Keratinocyte (primary cell): ENCODE measurements around the gene COPG2. TPM values are rescaled to one million over a fixed set of nuclear protein-coding genes. Genes with fewer than 3 reads are reported as not detected.

Experiments used
- DNase-seq: peaks from one replicate; pipeline ENCODE4 v3.0.0-alpha.2; 2011; ENCODE audit warnings: low read depth, missing footprints, low spot score
- FAIRE-seq: peaks from 2 replicates; lab custom pipeline; 2011; peaks lifted over from hg19 to GRCh38; lab: Jason Lieb, UNC
- H2AFZ ChIP-seq: 2 replicates; pipeline ENCODE4 v1.6.0; 2012; ENCODE audit warnings: low read length, control low read depth, inconsistent platforms; ENCODE audit not compliant: control insufficient read depth
- H3K27ac ChIP-seq: 2 replicates; pipeline ENCODE4 v1.5.1; 2011; ENCODE audit warnings: low read length; ENCODE audit not compliant: control insufficient read depth, insufficient read depth
- H3K27me3 ChIP-seq: 3 replicates; pipeline ENCODE4 v1.6.0; 2011; ENCODE audit warnings: low read length; ENCODE audit not compliant: control insufficient read depth, insufficient read depth; ENCODE audit errors: extremely low read depth
- H3K36me3 ChIP-seq, 2 experiments: 2 replicates in 1 of 2; 3 replicates in 1 of 2; pipeline ENCODE4 v1.5.1; 2011; ENCODE audit warnings: low read length in 2 of 2, mild to moderate bottlenecking in 1 of 2; ENCODE audit not compliant: control insufficient read depth in 2 of 2, insufficient read depth in 2 of 2; ENCODE audit errors: extremely low read depth in 1 of 2
- H3K4me1 ChIP-seq: 3 replicates; pipeline ENCODE4 v1.5.1; 2011; ENCODE audit warnings: low read length; ENCODE audit not compliant: control insufficient read depth, insufficient read depth; ENCODE audit errors: extremely low read depth
- H3K4me2 ChIP-seq: 3 replicates; pipeline ENCODE4 v1.6.0; 2011; ENCODE audit warnings: low read depth, low read length; ENCODE audit not compliant: control insufficient read depth, insufficient read depth; ENCODE audit errors: extremely low read depth
- H3K4me3 ChIP-seq, 3 experiments: fragments of 200-600 bp in 1 of 3; sonication (generic) in 1 of 3; 2 replicates in 2 of 3; 3 replicates in 1 of 3; pipeline ENCODE4 v1.5.1; 2011 to 2016; ENCODE audit warnings: low read length in 3 of 3, mild to moderate bottlenecking in 3 of 3, control low read depth in 2 of 3, inconsistent platforms in 1 of 3, low read depth in 1 of 3, mixed read lengths in 1 of 3, mixed run types in 1 of 3, moderate library complexity in 1 of 3; ENCODE audit not compliant: control insufficient read depth in 2 of 3, insufficient read depth in 2 of 3; ENCODE audit errors: extremely low read depth in 1 of 3
- H3K79me2 ChIP-seq: 2 replicates; pipeline ENCODE4 v1.6.0; 2012; ENCODE audit warnings: low read length; ENCODE audit not compliant: control insufficient read depth, insufficient read depth
- H3K9ac ChIP-seq: 3 replicates; pipeline ENCODE4 v1.6.0; 2011; ENCODE audit warnings: low read length; ENCODE audit not compliant: control insufficient read depth, insufficient read depth; ENCODE audit errors: extremely low read depth
- H3K9me1 ChIP-seq: 3 replicates; pipeline ENCODE4 v1.6.0; 2011; ENCODE audit warnings: low read length; ENCODE audit not compliant: control insufficient read depth, insufficient read depth; ENCODE audit errors: extremely low read depth
- H3K9me3 ChIP-seq: 2 replicates; pipeline ENCODE4 v1.5.1; 2012; ENCODE audit warnings: low read depth, low read length; ENCODE audit not compliant: control insufficient read depth
- H4K20me1 ChIP-seq: 3 replicates; pipeline ENCODE4 v1.6.0; 2011; ENCODE audit warnings: low read length; ENCODE audit not compliant: control insufficient read depth, insufficient read depth; ENCODE audit errors: extremely low read depth
- EZH2 ChIP-seq: IDR thresholded peaks from one replicate; pipeline ENCODE4 v1.6.1; 2012; ENCODE audit warnings: inconsistent platforms, mild to moderate bottlenecking, low read length, moderate library complexity
- dilution Hi-C: fragments of 300-500 bp; cut with MboI; formaldehyde crosslinking; loops from one replicate; pipeline ENCODE4 v1.7.0; 2020; ENCODE audit warnings: low sequenced_read_pairs; ENCODE audit not compliant: extremely low pct_ligation_motif_present
- polyA plus RNA-seq, 5 experiments: library from polyadenylated mRNA; depleted of rRNA in 3 of 5; stranded (reverse) in 3 of 5; stranded (forward) in 1 of 5; unstranded in 1 of 5; fragments of >200 nt; gene quantifications; 1 replicate in 1 of 5; 2 replicates in 3 of 5; 3 replicates in 1 of 5; pipeline versions ENCODE4 v1.2.1 to v1.2.3, GENCODE V29; 2011 to 2012; ENCODE audit warnings: missing spikeins in 2 of 5, low read depth in 1 of 5, low replicate concordance in 1 of 5
- TF ChIP-seq, protein P1 (sequence below), 3 experiments: IDR thresholded peaks in 1 of 3; conservative IDR thresholded peaks in 1 of 3; optimal IDR thresholded peaks in 1 of 3; 2 replicates in 2 of 3; 3 replicates in 1 of 3; pipeline versions ENCODE3 to v1.5.1; 2011; ENCODE audit warnings: low read length in 3 of 3, mild to moderate bottlenecking in 3 of 3, moderate library complexity in 2 of 3, control low read depth in 1 of 3, inconsistent platforms in 1 of 3; ENCODE audit not compliant: insufficient read depth in 2 of 3; ENCODE audit errors: extremely low read depth in 1 of 3

Gene COPG2
- polyA plus RNA-seq, 1 donor (not counting 4 experiments of a cell fraction or from before 2014, with no cell fraction given) = 38.8 TPM

DNA sequence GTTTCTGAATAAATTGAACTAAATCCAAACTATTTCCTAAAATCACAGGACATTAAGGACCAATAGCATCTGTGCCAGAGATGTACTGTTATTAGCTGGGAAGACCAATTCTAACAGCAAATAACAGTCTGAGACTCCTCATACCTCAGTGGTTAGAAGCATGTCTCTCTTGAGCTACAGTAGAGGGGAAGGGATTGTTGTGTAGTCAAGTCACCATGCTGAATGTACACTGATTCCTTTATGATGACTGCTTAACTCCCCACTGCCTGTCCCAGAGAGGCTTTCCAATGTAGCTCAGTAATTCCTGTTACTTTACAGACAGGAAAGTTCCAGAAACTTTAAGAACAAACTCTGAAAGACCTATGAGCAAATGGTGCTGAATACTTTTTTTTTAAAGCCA, 162.8 kb downstream of the COPG2 start:
- Histone ChIP-seq H3K27ac (no peak overlapping the region), H3K36me3 (peaks cover 3 to 4% of the 10 kb centered on the region in 2 experiments), H3K9me1 (no peaks in the 10 kb centered on the region), H3K9me3 (no peaks in the 10 kb centered on the region), H3K79me2 (no peaks in the 10 kb centered on the region), H4K20me1 (no peaks in the 10 kb centered on the region), H2AFZ (no peak overlapping the region), H3K4me3 (no peak overlapping the region), H3K4me1 (no peaks in the 10 kb centered on the region), H3K4me2 (no peak overlapping the region), H3K27me3 (no peaks in the 10 kb centered on the region), H3K9ac (no peak overlapping the region)
- FAIRE-seq (no peak), DNase-seq (no peak)
- dilution Hi-C loops = no loop called here
- TF ChIP-seq, protein P1, sequence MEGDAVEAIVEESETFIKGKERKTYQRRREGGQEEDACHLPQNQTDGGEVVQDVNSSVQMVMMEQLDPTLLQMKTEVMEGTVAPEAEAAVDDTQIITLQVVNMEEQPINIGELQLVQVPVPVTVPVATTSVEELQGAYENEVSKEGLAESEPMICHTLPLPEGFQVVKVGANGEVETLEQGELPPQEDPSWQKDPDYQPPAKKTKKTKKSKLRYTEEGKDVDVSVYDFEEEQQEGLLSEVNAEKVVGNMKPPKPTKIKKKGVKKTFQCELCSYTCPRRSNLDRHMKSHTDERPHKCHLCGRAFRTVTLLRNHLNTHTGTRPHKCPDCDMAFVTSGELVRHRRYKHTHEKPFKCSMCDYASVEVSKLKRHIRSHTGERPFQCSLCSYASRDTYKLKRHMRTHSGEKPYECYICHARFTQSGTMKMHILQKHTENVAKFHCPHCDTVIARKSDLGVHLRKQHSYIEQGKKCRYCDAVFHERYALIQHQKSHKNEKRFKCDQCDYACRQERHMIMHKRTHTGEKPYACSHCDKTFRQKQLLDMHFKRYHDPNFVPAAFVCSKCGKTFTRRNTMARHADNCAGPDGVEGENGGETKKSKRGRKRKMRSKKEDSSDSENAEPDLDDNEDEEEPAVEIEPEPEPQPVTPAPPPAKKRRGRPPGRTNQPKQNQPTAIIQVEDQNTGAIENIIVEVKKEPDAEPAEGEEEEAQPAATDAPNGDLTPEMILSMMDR (optimal IDR thresholded peaks at IDR 0.05 in 1 of 3, IDR thresholded peaks at IDR 0.05 in 1 of 3, conservative IDR thresholded peaks at IDR 0.05 in 1 of 3; ENCODE audit: extremely low read depth in 1 of 3, insufficient read depth in 2 of 3, low read length in 3 of 3) = no peak
- TF ChIP-seq EZH2 = no peak

- no peaks in the 10 kb centered on the region for H3K79me2 ChIP-seq
- H3K9me3 ChIP-seq = no peaks in the 10 kb centered on the region
- H3K4me3 ChIP-seq = no peak overlapping the region
- no peak overlapping the region for H2AFZ ChIP-seq
- DNase-seq = no peak
- no peak for TF ChIP-seq EZH2
- TF ChIP-seq, protein P1 (optimal IDR thresholded peaks at IDR 0.05 in 1 of 3, IDR thresholded peaks at IDR 0.05 in 1 of 3, conservative IDR thresholded peaks at IDR 0.05 in 1 of 3; ENCODE audit: extremely low read depth in 1 of 3, insufficient read depth in 2 of 3, low read length in 3 of 3) = no peak
- no peak overlapping the region for H3K9ac ChIP-seq
- H3K36me3 ChIP-seq = peaks cover 0 to 2% of the 10 kb centered on the region in 2 experiments
- dilution Hi-C loops = no loop called here
- no peaks in the 10 kb centered on the region for H4K20me1 ChIP-seq
- H3K4me1 ChIP-seq = no peaks in the 10 kb centered on the region
- H3K9me1 ChIP-seq = no peaks in the 10 kb centered on the region
- H3K4me2 ChIP-seq = no peak overlapping the region
- H3K27me3 ChIP-seq = no peaks in the 10 kb centered on the region
- no peak for FAIRE-seq
- H3K27ac ChIP-seq = no peak overlapping the region
These were observed 167.6 kb downstream of the COPG2 start for GRCh38 chr7:130500910-130501309.
